CD14-positive monocyte (primary cell): ENCODE results near the gene ZNF619. TPM values are rescaled to one million over a fixed set of nuclear protein-coding genes. Genes with fewer than 3 reads are reported as not detected.

Source experiments
- DNase-seq, 3 donors: peaks; one replicate each; pipeline ENCODE4 v3.0.0-alpha.2; 2011 to 2022
- H2AFZ ChIP-seq: 2 replicates; pipeline ENCODE4 v1.6.0; 2012; ENCODE audit warnings: mild to moderate bottlenecking, low read depth, low read length, inconsistent platforms; ENCODE audit not compliant: insufficient read depth, poor library complexity, severe bottlenecking
- H3K27ac ChIP-seq, 2 donors: 1 replicate in 1 of 2; 2 replicates in 1 of 2; pipeline ENCODE4 v1.5.1; 2012 to 2013; ENCODE audit warnings: low read length in 2 of 2, control low read depth in 1 of 2, inconsistent platforms in 1 of 2, low read depth in 1 of 2, mild to moderate bottlenecking in 1 of 2
- H3K27me3 ChIP-seq, 2 donors: one replicate each; pipeline versions ENCODE4 v1.6.0 to v1.6.1; 2011 to 2013; ENCODE audit warnings: low read length in 2 of 2; ENCODE audit not compliant: control insufficient read depth in 2 of 2, insufficient read depth in 2 of 2
- H3K36me3 ChIP-seq, 2 donors: replicated peaks in 1 of 2; 1 replicate in 1 of 2; 2 replicates in 1 of 2; pipeline versions ENCODE4 v1.5.1 to v1.6.1; 2012 to 2013; ENCODE audit warnings: low read length in 2 of 2, control low read depth in 1 of 2, inconsistent platforms in 1 of 2, mild to moderate bottlenecking in 1 of 2; ENCODE audit not compliant: insufficient read depth in 2 of 2, control insufficient read depth in 1 of 2
- H3K4me1 ChIP-seq, 2 donors: 1 replicate in 1 of 2; 2 replicates in 1 of 2; pipeline versions ENCODE4 v1.5.1 to v1.6.1; 2012 to 2013; ENCODE audit warnings: low read length in 2 of 2, control low read depth in 1 of 2, inconsistent platforms in 1 of 2, mild to moderate bottlenecking in 1 of 2, moderate library complexity in 1 of 2; ENCODE audit not compliant: insufficient read depth in 2 of 2, control insufficient read depth in 1 of 2
- H3K4me2 ChIP-seq: replicated peaks from 2 replicates; pipeline ENCODE3; 2012; ENCODE audit warnings: low read length, moderate library complexity, mild to moderate bottlenecking; ENCODE audit not compliant: poor library complexity, severe bottlenecking; ENCODE audit errors: extremely low read depth
- H3K4me3 ChIP-seq, 3 experiments: fragments of 200-600 bp in 1 of 3; sonication (generic) in 1 of 3; replicated peaks in 1 of 3; 1 replicate in 2 of 3; 2 replicates in 1 of 3; pipeline ENCODE4 v1.5.1; 2011 to 2013; ENCODE audit warnings: low read length in 3 of 3, mild to moderate bottlenecking in 3 of 3, control low read depth in 2 of 3, low read depth in 2 of 3, inconsistent platforms in 1 of 3, moderate library complexity in 1 of 3
- H3K79me2 ChIP-seq: 2 replicates; pipeline ENCODE4 v1.6.0; 2012; ENCODE audit warnings: mild to moderate bottlenecking, control low read depth, inconsistent platforms, low read length, moderate library complexity; ENCODE audit not compliant: insufficient read depth
- H3K9ac ChIP-seq: 2 replicates; pipeline ENCODE4 v1.6.0; 2017; ENCODE audit warnings: low read length, mild to moderate bottlenecking; ENCODE audit not compliant: insufficient read depth, poor library complexity, severe bottlenecking
- H3K9me3 ChIP-seq, 2 donors: replicated peaks in 1 of 2; 1 replicate in 1 of 2; 2 replicates in 1 of 2; pipeline versions ENCODE4 v1.5.1 to v1.6.1; 2012 to 2013; ENCODE audit warnings: low read length in 2 of 2, control low read depth in 1 of 2; ENCODE audit not compliant: control insufficient read depth in 1 of 2, insufficient read depth in 1 of 2
- H4K20me1 ChIP-seq: 2 replicates; pipeline ENCODE4 v1.6.0; 2012; ENCODE audit warnings: mild to moderate bottlenecking, low read length, control low read depth, moderate library complexity; ENCODE audit not compliant: insufficient read depth
- H3K27ac Mint-ChIP-seq, 7 donors: one replicate each; pipeline ENCODE4 v1.8.0; 2020; ENCODE audit warnings: mild to moderate bottlenecking in 7 of 7, mixed read lengths in 7 of 7, moderate library complexity in 6 of 7, inconsistent platforms in 2 of 7
- H3K27me3 Mint-ChIP-seq, 3 donors: one replicate each; pipeline ENCODE4 v1.8.0; 2021 to 2022; ENCODE audit warnings: low read depth in 3 of 3, mild to moderate bottlenecking in 3 of 3, mixed read lengths in 3 of 3, moderate library complexity in 3 of 3, inconsistent platforms in 1 of 3
- H3K36me3 Mint-ChIP-seq, 2 donors: one replicate each; pipeline ENCODE4 v1.8.0; 2020; ENCODE audit warnings: mixed read lengths in 2 of 2, inconsistent platforms in 1 of 2, mild to moderate bottlenecking in 1 of 2
- H3K4me1 Mint-ChIP-seq: one replicate; pipeline ENCODE4 v1.8.0; 2020; ENCODE audit warnings: mild to moderate bottlenecking, mixed read lengths
- H3K4me3 Mint-ChIP-seq, 2 donors: one replicate each; pipeline ENCODE4 v1.8.0; 2020; ENCODE audit warnings: mild to moderate bottlenecking in 2 of 2, mixed read lengths in 2 of 2, moderate library complexity in 1 of 2
- H3K9me3 Mint-ChIP-seq, 7 donors: one replicate each; pipeline ENCODE4 v1.8.0; 2020 to 2022; ENCODE audit warnings: mixed read lengths in 7 of 7, mild to moderate bottlenecking in 6 of 7, moderate library complexity in 6 of 7, inconsistent platforms in 2 of 7
- WGBS: methylation state at CpG from one replicate; pipeline ENCODE4 v1.1.5; 2013; ENCODE audit warnings: missing lambda C conversion rate; ENCODE audit not compliant: insufficient coverage; 5-methylcytosine and 5-hydroxymethylcytosine counted together
- intact Hi-C, 2 donors: fragments of 100-400 bp; cut with micrococcal nuclease; formaldehyde crosslinking; loops; one replicate each; pipeline versions ENCODE4 v1.15.0 to v1.15.1; 2023
- polyA plus RNA-seq, 3 donors: library from polyadenylated mRNA; depleted of rRNA in 1 of 3; unstranded in 2 of 3; stranded (reverse) in 1 of 3; fragments of 300-500 nt in 2 of 3; fragments of >200 nt in 1 of 3; fragmentation: Illumina TruSeq in 2 of 3; gene quantifications; 1 replicate in 2 of 3; 2 replicates in 1 of 3; pipeline ENCODE4 v1.2.3, GENCODE V29; 2012 to 2021
- TF ChIP-seq, protein P1 (sequence below): fragments of 200-600 bp; IDR thresholded peaks from one replicate; pipeline ENCODE4 v1.8.0; 2022; ENCODE audit warnings: antibody characterized with exemption, mild to moderate bottlenecking

Gene ZNF619
- polyA plus RNA-seq, 3 donors: 1.6 to 3.4 (median 1.8) TPM

DNA sequence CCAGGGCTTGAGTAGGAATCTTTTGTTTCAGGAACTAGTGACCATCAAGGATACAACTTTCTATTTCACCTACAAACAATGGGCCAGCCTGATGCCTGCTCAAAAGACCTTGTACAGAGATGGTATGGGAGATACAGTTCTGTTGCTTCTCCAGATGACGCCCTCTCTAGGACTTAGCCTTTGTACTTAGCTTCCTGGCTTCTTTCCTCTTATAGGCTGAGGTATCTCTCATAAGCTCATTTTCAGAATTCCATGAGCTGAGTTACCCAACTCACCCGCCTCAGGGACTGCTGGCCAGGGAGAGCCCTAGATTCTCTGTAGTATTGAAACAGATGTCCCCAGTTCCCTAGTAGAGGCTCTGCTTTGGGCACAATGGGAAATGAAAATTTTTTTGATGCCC lies 20.4 kb downstream of the ZNF619 start:
- no peaks in the 10 kb centered on the region for H4K20me1 ChIP-seq
- WGBS: no CpG with 5 or more reads among the region's 2 CpGs
- no peak overlapping the region for H3K4me3 ChIP-seq
- intact Hi-C loops: no loop called here
- Mint-ChIP-seq H3K27me3 (peaks cover 0 to 4% (median 1%) of the 10 kb centered on the region in 3 donors), H3K4me3 (no peak overlapping the region), H3K36me3 (peaks cover 1 to 5% of the 10 kb centered on the region in 2 donors), H3K9me3 (no peaks in the 10 kb centered on the region), H3K27ac (no peak overlapping the region), H3K4me1 (no peaks in the 10 kb centered on the region)
- H3K79me2 ChIP-seq: no peaks in the 10 kb centered on the region
- H3K9me3 ChIP-seq: no peaks in the 10 kb centered on the region
- H3K4me2 ChIP-seq: no peak overlapping the region
- no peaks in the 10 kb centered on the region for H3K36me3 ChIP-seq
- H3K27me3 ChIP-seq: no peaks in the 10 kb centered on the region
- no peaks in the 10 kb centered on the region for H3K4me1 ChIP-seq
- no peak overlapping the region for H3K27ac ChIP-seq
- TF ChIP-seq, protein P1, sequence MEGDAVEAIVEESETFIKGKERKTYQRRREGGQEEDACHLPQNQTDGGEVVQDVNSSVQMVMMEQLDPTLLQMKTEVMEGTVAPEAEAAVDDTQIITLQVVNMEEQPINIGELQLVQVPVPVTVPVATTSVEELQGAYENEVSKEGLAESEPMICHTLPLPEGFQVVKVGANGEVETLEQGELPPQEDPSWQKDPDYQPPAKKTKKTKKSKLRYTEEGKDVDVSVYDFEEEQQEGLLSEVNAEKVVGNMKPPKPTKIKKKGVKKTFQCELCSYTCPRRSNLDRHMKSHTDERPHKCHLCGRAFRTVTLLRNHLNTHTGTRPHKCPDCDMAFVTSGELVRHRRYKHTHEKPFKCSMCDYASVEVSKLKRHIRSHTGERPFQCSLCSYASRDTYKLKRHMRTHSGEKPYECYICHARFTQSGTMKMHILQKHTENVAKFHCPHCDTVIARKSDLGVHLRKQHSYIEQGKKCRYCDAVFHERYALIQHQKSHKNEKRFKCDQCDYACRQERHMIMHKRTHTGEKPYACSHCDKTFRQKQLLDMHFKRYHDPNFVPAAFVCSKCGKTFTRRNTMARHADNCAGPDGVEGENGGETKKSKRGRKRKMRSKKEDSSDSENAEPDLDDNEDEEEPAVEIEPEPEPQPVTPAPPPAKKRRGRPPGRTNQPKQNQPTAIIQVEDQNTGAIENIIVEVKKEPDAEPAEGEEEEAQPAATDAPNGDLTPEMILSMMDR: no peak
- no peak overlapping the region for H2AFZ ChIP-seq
- no peak overlapping the region for H3K9ac ChIP-seq
- DNase-seq: no peak

DNA sequence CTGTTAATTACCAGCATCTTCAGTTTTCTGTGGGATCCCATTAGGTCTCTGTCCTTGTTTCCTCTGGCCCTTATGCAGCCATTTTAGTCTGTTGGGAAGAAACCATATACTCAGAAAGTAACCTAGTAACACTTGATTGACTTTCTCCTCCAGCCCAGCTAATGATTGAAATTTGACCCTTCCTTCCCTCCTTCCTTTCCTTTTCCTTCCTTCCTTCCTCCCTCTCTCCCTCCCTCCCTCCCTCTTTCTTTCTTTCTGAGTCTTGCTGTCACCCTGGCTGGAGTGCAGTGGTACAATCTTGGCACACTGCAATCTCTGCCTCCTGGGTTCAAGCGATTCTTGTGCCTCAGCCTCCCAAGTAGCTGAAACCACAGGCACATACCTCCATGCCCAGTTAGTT lies 23.0 kb downstream of the ZNF619 start:
- no peak overlapping the region for H3K4me3 Mint-ChIP-seq

More for the DNA sequence above, 23.0 kb downstream of the ZNF619 start:
- H3K27ac Mint-ChIP-seq: no peak overlapping the region
- H3K36me3 Mint-ChIP-seq: peaks cover 1 to 5% of the 10 kb centered on the region in 2 donors
- H3K27me3 Mint-ChIP-seq: peaks cover 4 to 5% (median 4%) of the 10 kb centered on the region in 3 donors
- H3K79me2 ChIP-seq: no peaks in the 10 kb centered on the region
- WGBS: no CpG with 5 or more reads among the region's 1 CpG
- H3K9me3 Mint-ChIP-seq: no peaks in the 10 kb centered on the region
- no peaks in the 10 kb centered on the region for H3K9me3 ChIP-seq
- no peak overlapping the region for H2AFZ ChIP-seq
- no peak overlapping the region for H3K4me3 ChIP-seq
- no peaks in the 10 kb centered on the region for H3K36me3 ChIP-seq
- DNase-seq: no peak
- TF ChIP-seq, protein P1: no peak
- H3K27me3 ChIP-seq: no peaks in the 10 kb centered on the region
- H3K9ac ChIP-seq: no peak overlapping the region
- intact Hi-C loops: no loop called here
- H3K4me1 Mint-ChIP-seq: no peaks in the 10 kb centered on the region
- H3K4me1 ChIP-seq: no peaks in the 10 kb centered on the region
- no peak overlapping the region for H3K4me2 ChIP-seq
- H4K20me1 ChIP-seq: no peaks in the 10 kb centered on the region
- H3K27ac ChIP-seq: no peak overlapping the region
